Gastroesophageal sphincter (tissue), 3 donors: ENCODE measurements around the gene CD300A.
"Not testable (repeated sequence)": the region's sequence is repeated elsewhere in the genome, so short reads cannot be mapped to it uniquely, and the experiment has no call there.

Experiments used
- EP300 ChIP-seq: sonication (generic); formaldehyde crosslinking; IDR thresholded peaks from one replicate; pipeline ENCODE4 v1.6.1; 2017; ENCODE audit warnings: antibody characterized with exemption, mild to moderate bottlenecking
- POLR2AphosphoS5 ChIP-seq: sonication (generic); formaldehyde crosslinking; IDR thresholded peaks from one replicate; pipeline ENCODE4 v1.6.1; 2017; ENCODE audit warnings: antibody characterized with exemption
- TF ChIP-seq, protein P1 (sequence below), 4 experiments: fragments of 200-600 bp in 2 of 4; fragments of 450-650 bp in 2 of 4; sonication (generic) in 1 of 4; IDR thresholded peaks; one replicate each; pipeline ENCODE4 v1.5.1; 2017 to 2019; ENCODE audit warnings: antibody characterized with exemption in 4 of 4, mild to moderate bottlenecking in 2 of 4, moderate library complexity in 2 of 4

DNA sequence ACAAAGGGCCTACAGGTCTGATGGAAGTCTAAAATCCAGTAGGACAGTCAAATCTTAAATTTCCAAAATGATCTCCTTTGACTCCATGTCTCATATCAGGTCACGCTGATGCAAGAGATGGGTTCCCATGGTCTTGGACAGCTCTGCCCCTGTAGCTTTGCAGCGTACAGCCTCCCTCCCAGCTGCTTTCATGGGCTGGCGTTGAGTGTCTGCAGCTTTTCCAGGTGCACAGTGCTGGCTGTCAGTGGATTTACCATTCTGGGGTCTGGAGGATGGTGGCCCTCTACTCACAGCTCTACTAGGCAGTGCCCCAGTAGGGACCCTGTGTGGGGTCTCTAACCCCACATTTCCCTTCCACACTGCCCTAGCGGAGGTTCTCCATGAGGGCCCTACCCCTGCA, 21.8 kb downstream of the CD300A start:
- TF ChIP-seq EP300, POLR2AphosphoS5: not testable (repeated sequence)
- TF ChIP-seq, protein P1, sequence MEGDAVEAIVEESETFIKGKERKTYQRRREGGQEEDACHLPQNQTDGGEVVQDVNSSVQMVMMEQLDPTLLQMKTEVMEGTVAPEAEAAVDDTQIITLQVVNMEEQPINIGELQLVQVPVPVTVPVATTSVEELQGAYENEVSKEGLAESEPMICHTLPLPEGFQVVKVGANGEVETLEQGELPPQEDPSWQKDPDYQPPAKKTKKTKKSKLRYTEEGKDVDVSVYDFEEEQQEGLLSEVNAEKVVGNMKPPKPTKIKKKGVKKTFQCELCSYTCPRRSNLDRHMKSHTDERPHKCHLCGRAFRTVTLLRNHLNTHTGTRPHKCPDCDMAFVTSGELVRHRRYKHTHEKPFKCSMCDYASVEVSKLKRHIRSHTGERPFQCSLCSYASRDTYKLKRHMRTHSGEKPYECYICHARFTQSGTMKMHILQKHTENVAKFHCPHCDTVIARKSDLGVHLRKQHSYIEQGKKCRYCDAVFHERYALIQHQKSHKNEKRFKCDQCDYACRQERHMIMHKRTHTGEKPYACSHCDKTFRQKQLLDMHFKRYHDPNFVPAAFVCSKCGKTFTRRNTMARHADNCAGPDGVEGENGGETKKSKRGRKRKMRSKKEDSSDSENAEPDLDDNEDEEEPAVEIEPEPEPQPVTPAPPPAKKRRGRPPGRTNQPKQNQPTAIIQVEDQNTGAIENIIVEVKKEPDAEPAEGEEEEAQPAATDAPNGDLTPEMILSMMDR (IDR thresholded peaks at IDR 0.05): not testable (repeated sequence)
